Skin of body (tissue), 3 donors: ENCODE results near the gene PSEN1. TPM values are rescaled to one million over a fixed set of nuclear protein-coding genes. Genes with fewer than 3 reads are reported as not detected.

Experiments
- DNase-seq: peaks from one replicate; lab custom pipeline; 2025; lab: John Stamatoyannopoulos, UW
- small RNA-seq: library from RNA; depleted of rRNA; stranded (forward); fragments of <200 nt; gene quantifications from one replicate; pipeline ENCODE3, GENCODE V24; 2014; ENCODE audit warnings: low replicate concordance
- total RNA-seq: library from RNA; depleted of rRNA; stranded (reverse); fragments of >200 nt; gene quantifications from one replicate; pipeline ENCODE4 v1.2.3, GENCODE V29; 2014

Gene PSEN1
- total RNA-seq, 1 donor from 2014 or later = 43.5 TPM

GRCh38 chr14:73269729-73270531, 133.6 kb downstream of the PSEN1 start:
- no peak for DNase-seq

- DNase-seq = no peak
Observed at GRCh38 chr14:73272393-73272792, 136.1 kb downstream of the PSEN1 start.

Small RNA genes lying within 50 kb of the gene (small RNA-seq; reads per million reads assigned to genes)
- gene AC004858.1 (not detected), gene RNU6-419P (not detected)

Other genes with a start within 250 kb of the PSEN1 start
- 0.89 TPM for gene DPF3, start 242.4 kb upstream of the PSEN1 start, total RNA-seq
- 10.3 TPM for gene DCAF4, start 210.0 kb upstream of the PSEN1 start, total RNA-seq
- 11.4 TPM for gene ZFYVE1, start 109.4 kb upstream of the PSEN1 start, total RNA-seq
- gene RBM25, start 78.0 kb upstream of the PSEN1 start, total RNA-seq = 56.7 TPM
- gene PAPLN, start 101.0 kb downstream of the PSEN1 start, total RNA-seq = 10.9 TPM